Measurements from ENCODE around the gene SHISA3.

The SHISA3 gene

DNA sequence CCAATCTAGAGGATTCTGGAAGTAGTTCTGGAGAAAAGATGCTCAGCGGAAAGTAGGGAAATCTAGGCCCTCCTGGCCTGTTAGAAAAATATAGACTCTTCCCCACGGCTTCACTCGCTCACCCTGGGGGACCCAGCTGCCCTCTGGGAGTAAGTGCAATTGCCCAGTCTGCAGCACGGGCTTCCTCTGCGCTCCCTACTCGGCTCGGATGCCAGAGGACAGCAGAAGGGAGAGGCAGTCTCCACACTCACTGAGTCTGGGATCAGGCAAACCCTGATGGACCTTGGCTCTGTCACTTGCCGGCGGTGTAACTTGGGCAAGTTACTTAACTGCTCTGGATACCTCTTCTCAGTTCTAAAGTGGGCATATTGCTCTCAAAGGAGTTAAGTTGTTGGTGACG is 2.1 kb downstream of the SHISA3 start:
- DNase-seq (ENCODE audit: insufficient read length, low spot score): no peak
- no peak for FAIRE-seq
- no peak for TF ChIP-seq POLR2A (IDR thresholded peaks at IDR 0.05; ENCODE audit: low read depth, low read length)

- DNase-seq (ENCODE audit: insufficient read length, low spot score): no peak
- TF ChIP-seq POLR2A (IDR thresholded peaks at IDR 0.05; ENCODE audit: low read depth, low read length): no peak
- no peak for FAIRE-seq
Measured at GRCh38 chr4:42401171-42401570, 3.9 kb downstream of the SHISA3 start.

DNA sequence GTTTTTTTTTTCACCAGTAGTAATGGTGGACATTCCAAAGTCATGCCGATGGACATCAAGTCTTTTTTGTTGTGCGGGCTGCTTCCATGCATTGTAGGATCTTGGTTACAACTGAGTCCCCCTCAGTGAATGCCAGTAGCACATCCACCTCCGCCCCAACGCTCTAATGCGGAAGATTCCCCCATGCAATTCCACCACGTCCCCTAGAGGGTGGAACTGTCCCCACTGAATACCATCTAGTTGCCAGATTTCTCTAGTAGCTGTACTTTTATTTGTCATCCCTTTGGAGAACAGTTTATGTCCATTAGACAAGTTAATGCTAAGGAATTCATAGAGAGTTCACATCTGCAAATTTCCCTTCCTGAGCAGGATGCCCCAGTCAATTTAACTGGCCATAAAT is 6.7 kb downstream of the SHISA3 start:
- no peak for TF ChIP-seq POLR2A (IDR thresholded peaks at IDR 0.05; ENCODE audit: low read depth, low read length)
- FAIRE-seq (no peak), DNase-seq (ENCODE audit: insufficient read length, low spot score) (no peak)

- TF ChIP-seq POLR2A (IDR thresholded peaks at IDR 0.05; ENCODE audit: low read depth, low read length): no peak
- DNase-seq (ENCODE audit: insufficient read length, low spot score): no peak
- no peak for FAIRE-seq
Measured at GRCh38 chr4:42410446-42410845, 13.2 kb downstream of the SHISA3 start.

DNA sequence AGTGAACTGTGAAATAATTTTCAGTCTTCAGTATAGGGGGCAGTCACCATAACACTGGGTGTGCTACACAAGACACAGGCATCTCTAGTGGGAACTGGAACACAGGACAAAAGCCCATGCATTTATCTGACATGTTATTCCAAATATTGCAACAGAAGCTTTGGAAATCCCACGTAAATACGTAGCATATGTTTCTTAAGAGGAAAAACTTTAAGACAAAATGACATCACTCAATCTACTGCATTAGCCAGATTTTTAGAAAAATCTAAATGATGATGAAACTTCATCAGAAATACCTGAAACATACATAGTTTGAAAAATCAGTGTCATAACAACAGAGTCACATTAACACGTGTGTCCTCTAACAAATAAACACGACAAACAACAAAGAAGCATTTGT is 14.5 kb downstream of the SHISA3 start:
- DNase-seq (ENCODE audit: insufficient read length, low spot score) (no peak), FAIRE-seq (no peak)
- TF ChIP-seq POLR2A (IDR thresholded peaks at IDR 0.05; ENCODE audit: low read depth, low read length): no peak

DNA sequence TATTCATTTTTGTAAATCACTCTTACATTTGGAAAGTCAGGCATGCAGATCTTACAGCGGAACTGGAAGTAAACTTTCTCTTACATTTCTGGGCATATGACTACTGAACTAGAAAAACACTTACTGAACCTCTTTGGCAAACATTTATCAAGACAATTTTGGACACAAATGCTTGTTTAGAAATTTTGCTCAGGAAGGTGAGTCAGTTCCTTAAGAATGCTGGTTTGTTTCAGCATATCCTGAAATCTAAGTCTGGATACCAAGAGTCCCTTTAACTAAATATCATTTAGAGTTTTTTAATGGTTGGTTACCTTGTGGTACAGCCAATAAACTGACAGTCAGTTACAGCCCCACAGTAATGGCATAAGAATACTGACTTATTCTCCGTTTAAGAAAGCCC is 15.0 kb downstream of the SHISA3 start:
- FAIRE-seq (no peak), DNase-seq (ENCODE audit: insufficient read length, low spot score) (no peak)
- TF ChIP-seq POLR2A (IDR thresholded peaks at IDR 0.05; ENCODE audit: low read depth, low read length): no peak

DNA sequence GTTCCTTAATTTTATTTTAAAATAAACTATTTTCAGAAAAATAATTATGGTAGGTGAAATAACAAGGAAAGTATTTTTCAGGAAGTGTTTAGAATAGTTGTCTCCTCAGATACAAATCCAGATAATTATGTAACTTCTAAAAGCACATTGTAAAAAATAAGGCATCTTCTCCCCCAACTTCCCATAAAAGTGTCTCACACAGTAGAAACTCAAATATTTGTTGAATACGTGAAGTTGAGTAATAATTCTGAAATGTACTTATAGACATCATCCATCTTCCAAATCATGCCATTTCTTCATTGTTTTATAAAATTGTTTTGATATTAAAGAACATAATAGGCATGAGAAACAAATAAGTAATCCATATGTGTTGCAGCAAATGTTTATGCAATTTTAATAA is 18.0 kb downstream of the SHISA3 start:
- FAIRE-seq (no peak), DNase-seq (ENCODE audit: insufficient read length, low spot score) (no peak)
- TF ChIP-seq POLR2A (IDR thresholded peaks at IDR 0.05; ENCODE audit: low read depth, low read length): no peak

DNA sequence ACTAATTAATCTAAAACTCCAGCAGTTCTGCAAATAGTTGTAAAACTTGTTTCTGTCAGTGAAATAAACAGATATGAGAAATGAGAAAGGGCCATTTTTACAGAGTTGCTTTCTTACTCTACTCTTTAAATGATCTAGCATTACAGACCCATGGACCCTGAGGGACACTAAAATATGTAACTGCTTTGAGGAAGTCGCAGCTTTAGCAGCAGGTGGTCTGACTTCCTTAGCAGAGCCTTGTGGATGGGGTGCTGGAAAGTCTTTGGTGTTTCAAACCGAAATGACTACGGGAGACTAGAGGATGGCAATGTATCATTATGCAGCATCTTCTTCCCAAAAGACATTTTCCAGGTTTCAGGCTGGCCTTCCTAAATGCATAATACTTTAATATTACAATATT is 18.7 kb downstream of the SHISA3 start:
- no peak for FAIRE-seq

GRCh38 chr4:42417550-42417949 is 20.3 kb downstream of the SHISA3 start:
- FAIRE-seq (no peak), DNase-seq (ENCODE audit: insufficient read length, low spot score) (no peak)
- no peak for TF ChIP-seq POLR2A (IDR thresholded peaks at IDR 0.05; ENCODE audit: low read depth, low read length)

More for the DNA sequence above, 18.7 kb downstream of the SHISA3 start:
- TF ChIP-seq POLR2A (IDR thresholded peaks at IDR 0.05; ENCODE audit: low read depth, low read length): no peak
- DNase-seq (ENCODE audit: insufficient read length, low spot score): no peak

- TF ChIP-seq POLR2A (IDR thresholded peaks at IDR 0.05; ENCODE audit: low read depth, low read length): no peak
- no peak for DNase-seq (ENCODE audit: insufficient read length, low spot score)
- no peak for FAIRE-seq
Measured at GRCh38 chr4:42420140-42420539, 22.9 kb downstream of the SHISA3 start.

DNA sequence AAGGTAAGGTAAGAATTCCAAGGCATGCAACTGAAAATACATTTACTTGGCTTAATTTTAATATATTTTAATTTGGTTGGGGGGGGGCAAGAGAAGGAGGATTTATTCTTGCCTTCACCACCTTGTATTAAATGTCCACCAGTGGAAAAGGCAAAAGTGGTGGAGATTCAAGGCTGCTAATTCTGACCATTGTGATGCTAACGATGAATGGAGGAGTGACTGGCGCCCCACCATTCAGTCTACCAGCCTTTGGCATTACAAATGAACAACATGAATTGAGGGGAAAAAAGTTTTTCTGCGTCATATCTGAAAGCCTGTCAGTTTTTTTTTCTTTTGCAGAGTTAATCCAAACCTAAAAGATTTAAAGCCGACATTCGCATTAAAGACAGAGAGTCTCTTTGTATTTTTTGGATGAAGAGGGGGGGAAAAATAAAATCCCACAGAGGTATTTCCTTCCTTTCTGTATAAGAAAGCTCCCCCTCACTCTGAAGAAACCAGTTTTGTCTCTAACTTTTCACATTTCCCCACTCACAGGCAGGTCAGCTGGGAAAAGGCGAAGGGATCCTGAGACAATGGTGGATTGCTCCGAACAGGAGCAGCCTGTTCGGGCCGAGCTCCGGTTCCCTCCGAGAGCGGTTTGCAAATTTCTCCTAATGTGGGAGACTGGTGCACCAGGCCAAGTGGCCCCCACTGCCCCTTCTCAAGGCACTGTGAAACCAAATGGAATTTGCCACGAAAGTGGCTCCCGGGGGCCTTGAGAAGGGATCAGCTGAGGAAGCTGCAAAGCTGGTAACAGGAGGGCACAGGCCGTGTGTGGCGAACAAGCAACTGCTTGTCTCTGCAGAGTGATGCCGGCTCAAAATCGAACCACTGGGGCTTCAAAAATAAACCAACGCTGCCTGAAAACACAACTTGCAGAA is 28.1 kb downstream of the SHISA3 start:
- FAIRE-seq: no peak
- DNase-seq (ENCODE audit: insufficient read length, low spot score): no peak
- TF ChIP-seq POLR2A (IDR thresholded peaks at IDR 0.05; ENCODE audit: low read depth, low read length): no peak

DNA sequence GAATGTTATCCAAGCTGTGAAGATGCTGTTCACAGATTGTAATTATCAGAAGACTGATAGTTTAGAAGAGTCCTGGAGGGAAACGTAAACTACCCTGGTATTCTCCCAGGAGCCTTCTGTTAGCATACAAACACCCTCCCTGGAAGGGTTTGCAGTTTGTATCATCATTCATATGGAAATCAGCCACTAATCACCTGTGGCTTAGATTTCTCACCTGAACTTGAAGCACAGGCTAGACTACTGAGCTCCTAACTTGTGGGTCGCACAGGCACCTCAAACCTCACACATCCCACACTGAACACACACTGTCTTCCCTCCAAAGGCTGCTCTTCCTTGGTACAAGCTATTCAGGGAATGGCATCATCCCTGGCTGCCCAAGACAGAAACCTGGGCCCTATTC is 30.7 kb downstream of the SHISA3 start:
- no peak for TF ChIP-seq POLR2A (IDR thresholded peaks at IDR 0.05; ENCODE audit: low read depth, low read length)
- DNase-seq (ENCODE audit: insufficient read length, low spot score) (no peak), FAIRE-seq (no peak)

DNA sequence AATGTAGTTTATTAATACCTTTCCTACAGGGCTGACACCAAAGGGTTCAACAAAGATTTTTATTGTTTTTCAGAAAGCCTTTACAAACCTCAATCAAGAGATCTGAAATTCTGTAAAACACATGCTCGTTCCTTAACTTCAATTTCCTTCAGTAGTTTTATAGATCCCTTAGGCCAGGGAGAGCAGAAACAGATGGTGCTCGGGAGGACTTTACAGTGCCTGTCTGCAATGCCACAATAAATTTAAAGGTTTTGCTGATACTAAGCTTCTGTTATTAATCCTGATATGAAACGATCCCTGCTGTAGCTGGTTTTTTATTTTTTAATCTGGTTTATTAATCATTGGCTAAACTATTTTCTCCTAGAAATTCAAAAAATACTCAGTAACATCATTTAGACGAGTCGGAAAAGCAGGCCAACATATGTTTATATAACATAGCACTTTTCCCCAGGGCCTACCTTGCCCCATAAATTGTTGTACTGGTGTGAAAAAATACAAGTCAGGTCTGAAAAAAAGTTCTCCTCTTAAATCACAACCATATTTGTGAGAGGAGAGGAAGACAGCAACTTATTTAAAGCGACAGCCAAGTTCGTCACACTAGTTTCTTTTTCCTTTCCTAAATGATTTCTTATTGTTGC is 39.8 kb downstream of the SHISA3 start:
- DNase-seq (ENCODE audit: insufficient read length, low spot score) (no peak), FAIRE-seq (no peak)
- no peak for TF ChIP-seq POLR2A (IDR thresholded peaks at IDR 0.05; ENCODE audit: low read depth, low read length)

GRCh38 chr4:42440083-42440482 is 42.8 kb downstream of the SHISA3 start:
- FAIRE-seq: no peak
- DNase-seq (ENCODE audit: insufficient read length, low spot score): no peak
- no peak for TF ChIP-seq POLR2A (IDR thresholded peaks at IDR 0.05; ENCODE audit: low read depth, low read length)

DNA sequence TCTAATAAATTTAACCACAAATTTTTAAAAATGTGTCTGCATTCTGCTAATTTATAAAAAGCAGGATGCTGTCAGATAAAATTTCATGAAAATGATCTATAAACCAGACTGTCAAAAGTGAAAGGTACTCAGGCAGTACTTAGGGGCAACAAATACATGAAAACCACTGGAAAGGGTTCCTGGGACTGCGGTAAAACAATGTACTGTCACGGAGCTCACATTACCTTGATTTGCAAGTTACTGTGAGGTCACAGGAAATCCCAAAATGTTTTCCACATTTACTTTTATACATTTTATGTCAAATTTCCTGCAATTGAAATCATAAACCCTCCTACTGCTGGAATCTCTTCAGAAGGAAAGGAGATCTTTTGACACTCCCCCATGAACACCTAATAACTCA is 45.3 kb downstream of the SHISA3 start:
- FAIRE-seq (no peak), DNase-seq (ENCODE audit: insufficient read length, low spot score) (no peak)
- TF ChIP-seq POLR2A (IDR thresholded peaks at IDR 0.05; ENCODE audit: low read depth, low read length): no peak

All from H54 (cell line).